A549 (cell line): Measurements from ENCODE around the gene F2RL3.

Source experiments
- BHLHE40 ChIP-seq: IDR thresholded peaks from 2 replicates; pipeline ENCODE4 v1.6.1; 2012; ENCODE audit warnings: low read depth, low read length, inconsistent platforms
- ESRRA ChIP-seq: fragments of 150-350 bp; IDR thresholded peaks from 2 replicates; pipeline ENCODE4 v1.6.1; 2014; ENCODE audit warnings: mild to moderate bottlenecking, low read length, borderline replicate concordance
- NFE2L2 ChIP-seq: fragments of 150-350 bp; conservative IDR thresholded peaks from 2 replicates; pipeline ENCODE4 v1.6.1; 2014; ENCODE audit warnings: low read length
- POLR2A ChIP-seq: IDR thresholded peaks from 2 replicates; pipeline ENCODE4 v1.6.1; 2012; ENCODE audit warnings: mild to moderate bottlenecking, low read length
- RFX5 ChIP-seq: fragments of 450-650 bp; IDR thresholded peaks from 2 replicates; pipeline ENCODE4 v1.7.1; 2014; ENCODE audit warnings: antibody characterized with exemption, mild to moderate bottlenecking, moderate library complexity
- RNF2 ChIP-seq: fragments of 200-600 bp; sonication (generic); IDR thresholded peaks from 2 replicates; pipeline ENCODE4 v1.6.1; 2016; ENCODE audit warnings: low read depth, mild to moderate bottlenecking, antibody characterized with exemption, moderate library complexity, borderline replicate concordance
- TF ChIP-seq, protein P1 (sequence below): fragments of >200 bp; sonication (Bioruptor Twin); formaldehyde crosslinking; IDR thresholded peaks from 3 replicates; pipeline ENCODE4 v1.5.1; 2016
- TF ChIP-seq, protein P2 (sequence below): fragments of >200 bp; sonication (Bioruptor Twin); formaldehyde crosslinking; IDR thresholded peaks from 2 replicates; pipeline ENCODE4 v1.6.1; 2016
- TF ChIP-seq, protein P3 (sequence below): fragments of 150-350 bp; IDR thresholded peaks from 2 replicates; pipeline ENCODE4 v1.6.1; 2014; ENCODE audit warnings: low read depth, mild to moderate bottlenecking, low read length

DNA sequence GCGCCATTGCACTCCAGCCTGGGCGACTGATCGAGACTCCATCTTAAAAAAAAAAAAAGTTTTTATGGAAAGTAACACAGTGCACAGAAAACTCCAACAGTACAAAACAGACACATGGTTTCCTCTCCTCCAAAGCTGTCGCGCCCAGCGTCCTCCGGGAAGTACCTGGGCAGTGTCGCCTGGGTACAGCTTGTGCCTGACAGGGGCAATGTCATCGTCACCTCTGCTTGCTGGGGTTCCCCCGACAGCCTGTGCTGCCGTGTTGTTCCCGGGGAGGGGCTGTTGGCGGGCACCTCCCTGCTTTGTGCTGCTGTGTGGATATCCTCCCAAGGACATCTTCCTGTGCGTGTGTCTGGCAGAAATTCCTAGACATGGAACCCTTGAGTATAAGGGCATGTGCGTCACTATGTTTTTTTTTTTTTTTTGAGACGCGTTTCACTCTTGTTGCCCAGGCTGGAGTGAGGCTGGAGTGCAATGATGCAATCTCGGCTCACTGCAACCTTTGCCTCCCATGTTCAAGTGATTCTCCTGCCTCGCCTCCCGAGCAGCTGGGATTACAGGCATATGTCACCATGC, 2.4 kb upstream of the F2RL3 start:
- TF ChIP-seq, protein P1, sequence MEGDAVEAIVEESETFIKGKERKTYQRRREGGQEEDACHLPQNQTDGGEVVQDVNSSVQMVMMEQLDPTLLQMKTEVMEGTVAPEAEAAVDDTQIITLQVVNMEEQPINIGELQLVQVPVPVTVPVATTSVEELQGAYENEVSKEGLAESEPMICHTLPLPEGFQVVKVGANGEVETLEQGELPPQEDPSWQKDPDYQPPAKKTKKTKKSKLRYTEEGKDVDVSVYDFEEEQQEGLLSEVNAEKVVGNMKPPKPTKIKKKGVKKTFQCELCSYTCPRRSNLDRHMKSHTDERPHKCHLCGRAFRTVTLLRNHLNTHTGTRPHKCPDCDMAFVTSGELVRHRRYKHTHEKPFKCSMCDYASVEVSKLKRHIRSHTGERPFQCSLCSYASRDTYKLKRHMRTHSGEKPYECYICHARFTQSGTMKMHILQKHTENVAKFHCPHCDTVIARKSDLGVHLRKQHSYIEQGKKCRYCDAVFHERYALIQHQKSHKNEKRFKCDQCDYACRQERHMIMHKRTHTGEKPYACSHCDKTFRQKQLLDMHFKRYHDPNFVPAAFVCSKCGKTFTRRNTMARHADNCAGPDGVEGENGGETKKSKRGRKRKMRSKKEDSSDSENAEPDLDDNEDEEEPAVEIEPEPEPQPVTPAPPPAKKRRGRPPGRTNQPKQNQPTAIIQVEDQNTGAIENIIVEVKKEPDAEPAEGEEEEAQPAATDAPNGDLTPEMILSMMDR = no peak
- TF ChIP-seq RNF2 = no peak
- TF ChIP-seq ESRRA = no peak
- TF ChIP-seq, protein P2, sequence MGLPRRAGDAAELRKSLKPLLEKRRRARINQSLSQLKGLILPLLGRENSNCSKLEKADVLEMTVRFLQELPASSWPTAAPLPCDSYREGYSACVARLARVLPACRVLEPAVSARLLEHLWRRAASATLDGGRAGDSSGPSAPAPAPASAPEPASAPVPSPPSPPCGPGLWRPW = no peak
- TF ChIP-seq, protein P3, sequence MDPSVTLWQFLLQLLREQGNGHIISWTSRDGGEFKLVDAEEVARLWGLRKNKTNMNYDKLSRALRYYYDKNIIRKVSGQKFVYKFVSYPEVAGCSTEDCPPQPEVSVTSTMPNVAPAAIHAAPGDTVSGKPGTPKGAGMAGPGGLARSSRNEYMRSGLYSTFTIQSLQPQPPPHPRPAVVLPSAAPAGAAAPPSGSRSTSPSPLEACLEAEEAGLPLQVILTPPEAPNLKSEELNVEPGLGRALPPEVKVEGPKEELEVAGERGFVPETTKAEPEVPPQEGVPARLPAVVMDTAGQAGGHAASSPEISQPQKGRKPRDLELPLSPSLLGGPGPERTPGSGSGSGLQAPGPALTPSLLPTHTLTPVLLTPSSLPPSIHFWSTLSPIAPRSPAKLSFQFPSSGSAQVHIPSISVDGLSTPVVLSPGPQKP = no peak
- no peak for TF ChIP-seq POLR2A
- TF ChIP-seq NFE2L2 = no peak
- no peak for TF ChIP-seq BHLHE40
- no peak for TF ChIP-seq RFX5
